Activated T-helper 2 cell treated with anti-CD3 and anti-CD28 coated beads, Interferon-gamma antibody, Interleukin-2, Interleukin-4, amounts not matched to agents 10 μg/mL and 5 μg/mL and 100 μg/mL, durations not matched to agents 14 hours and 24 hours and 36 hours (primary cell): Measurements from ENCODE around the gene NAALADL2. TPM values are rescaled to one million over a fixed set of nuclear protein-coding genes. Genes with fewer than 3 reads are reported as not detected.
"Not testable (repeated sequence)": the region's sequence is repeated elsewhere in the genome, so short reads cannot be mapped to it uniquely, and the experiment has no call there.

Source experiments
- DNase-seq: peaks from one replicate; pipeline ENCODE4 v3.0.0; 2021; ENCODE audit warnings: low spot score
- H3K27ac Mint-ChIP-seq: one replicate; pipeline ENCODE4 v1.8.0; 2021; ENCODE audit warnings: mixed read lengths
- H3K27me3 Mint-ChIP-seq: one replicate; pipeline ENCODE4 v1.8.0; 2021; ENCODE audit warnings: low read depth, mixed read lengths
- H3K36me3 Mint-ChIP-seq: one replicate; pipeline ENCODE4 v1.8.0; 2021; ENCODE audit warnings: low read depth, mixed read lengths
- H3K4me1 Mint-ChIP-seq: one replicate; pipeline ENCODE4 v1.8.0; 2021; ENCODE audit warnings: low read depth, mixed read lengths
- H3K4me3 Mint-ChIP-seq: one replicate; pipeline ENCODE4 v1.8.0; 2021; ENCODE audit warnings: low read depth, mild to moderate bottlenecking, moderate library complexity, mixed read lengths
- H3K9me3 Mint-ChIP-seq: one replicate; pipeline ENCODE4 v1.8.0; 2021; ENCODE audit warnings: mixed read lengths
- intact Hi-C: fragments of 100-400 bp; cut with micrococcal nuclease; formaldehyde crosslinking; loops from one replicate; pipeline ENCODE4 v1.15.1; 2023
- total RNA-seq: library from RNA; stranded (reverse); gene quantifications from 2 replicates; pipeline ENCODE4 v1.2.3, GENCODE V29; 2022

NAALADL2 gene
- total RNA-seq, 1 donor from 2014 or later = not detected

- Mint-ChIP-seq H3K27me3 (no peaks in the 10 kb centered on the region), H3K4me3 (no peak overlapping the region), H3K4me1 (no peaks in the 10 kb centered on the region), H3K9me3 (peaks cover 11% of the 10 kb centered on the region), H3K36me3 (no peaks in the 10 kb centered on the region), H3K27ac (no peak overlapping the region)
- intact Hi-C loops = no loop called here
- no peak for DNase-seq
These were observed 887.2 kb downstream of the NAALADL2 start for GRCh38 chr3:175746308-175746707.

GRCh38 chr3:175748087-175748730, 889.1 kb downstream of the NAALADL2 start:
- Mint-ChIP-seq H3K36me3 (no peaks in the 10 kb centered on the region), H3K27me3 (no peaks in the 10 kb centered on the region), H3K9me3 (peaks cover 7% of the 10 kb centered on the region), H3K4me1 (no peaks in the 10 kb centered on the region), H3K27ac (no peak overlapping the region), H3K4me3 (no peak overlapping the region)
- intact Hi-C loops = no loop called here
- DNase-seq = no peak

GRCh38 chr3:175749981-175750380, 890.8 kb downstream of the NAALADL2 start:
- Mint-ChIP-seq H3K4me1 (no peaks in the 10 kb centered on the region), H3K9me3 (no peaks in the 10 kb centered on the region), H3K4me3 (no peak overlapping the region), H3K27ac (no peak overlapping the region), H3K27me3 (no peaks in the 10 kb centered on the region), H3K36me3 (no peaks in the 10 kb centered on the region)
- DNase-seq = no peak
- intact Hi-C loops = no loop called here

- H3K36me3 Mint-ChIP-seq = no peaks in the 10 kb centered on the region
- H3K4me1 Mint-ChIP-seq = no peaks in the 10 kb centered on the region
- H3K27ac Mint-ChIP-seq = no peak overlapping the region
- no peaks in the 10 kb centered on the region for H3K9me3 Mint-ChIP-seq
- H3K27me3 Mint-ChIP-seq = no peaks in the 10 kb centered on the region
- DNase-seq = no peak
- no peak overlapping the region for H3K4me3 Mint-ChIP-seq
- intact Hi-C loops = no loop called here
These were observed 892.0 kb downstream of the NAALADL2 start for GRCh38 chr3:175751089-175751488.

- no peaks in the 10 kb centered on the region for H3K27me3 Mint-ChIP-seq
- H3K27ac Mint-ChIP-seq = no peak overlapping the region
- no peak for DNase-seq
- H3K36me3 Mint-ChIP-seq = no peaks in the 10 kb centered on the region
- no peaks in the 10 kb centered on the region for H3K4me1 Mint-ChIP-seq
- intact Hi-C loops = no loop called here
- H3K4me3 Mint-ChIP-seq = no peak overlapping the region
- peaks cover 6% of the 10 kb centered on the region for H3K9me3 Mint-ChIP-seq
These were observed 904.8 kb downstream of the NAALADL2 start for GRCh38 chr3:175763948-175764347.

GRCh38 chr3:175764722-175765121, 905.6 kb downstream of the NAALADL2 start:
- Mint-ChIP-seq H3K36me3 (no peaks in the 10 kb centered on the region), H3K27ac (no peak overlapping the region), H3K9me3 (peaks cover 6% of the 10 kb centered on the region), H3K27me3 (no peaks in the 10 kb centered on the region), H3K4me1 (no peaks in the 10 kb centered on the region), H3K4me3 (no peak overlapping the region)
- intact Hi-C loops = no loop called here
- DNase-seq = no peak

- Mint-ChIP-seq H3K4me1 (no peaks in the 10 kb centered on the region), H3K27me3 (no peaks in the 10 kb centered on the region), H3K4me3 (no peak overlapping the region), H3K36me3 (no peaks in the 10 kb centered on the region), H3K27ac (no peak overlapping the region), H3K9me3 (peaks cover 6% of the 10 kb centered on the region)
- intact Hi-C loops = no loop called here
- no peak for DNase-seq
These were observed 911.3 kb downstream of the NAALADL2 start for GRCh38 chr3:175770426-175770825.

- H3K4me1 Mint-ChIP-seq = no peaks in the 10 kb centered on the region
- no peaks in the 10 kb centered on the region for H3K36me3 Mint-ChIP-seq
- H3K27me3 Mint-ChIP-seq = no peaks in the 10 kb centered on the region
- no peak for DNase-seq
- no peak overlapping the region for H3K27ac Mint-ChIP-seq
- no peak overlapping the region for H3K4me3 Mint-ChIP-seq
- peaks cover 7% of the 10 kb centered on the region for H3K9me3 Mint-ChIP-seq
- intact Hi-C loops = no loop called here
These were observed 918.4 kb downstream of the NAALADL2 start for GRCh38 chr3:175777495-175777894.

GRCh38 chr3:175777965-175778364, 918.8 kb downstream of the NAALADL2 start:
- H3K27me3 Mint-ChIP-seq = no peaks in the 10 kb centered on the region
- no peaks in the 10 kb centered on the region for H3K36me3 Mint-ChIP-seq
- no peak overlapping the region for H3K27ac Mint-ChIP-seq
- intact Hi-C loops = no loop called here
- H3K9me3 Mint-ChIP-seq = peaks cover 7% of the 10 kb centered on the region
- DNase-seq = no peak
- H3K4me1 Mint-ChIP-seq = no peaks in the 10 kb centered on the region
- no peak overlapping the region for H3K4me3 Mint-ChIP-seq

- H3K36me3 Mint-ChIP-seq = no peaks in the 10 kb centered on the region
- intact Hi-C loops = no loop called here
- DNase-seq = no peak
- H3K27me3 Mint-ChIP-seq = no peaks in the 10 kb centered on the region
- H3K9me3 Mint-ChIP-seq = peaks cover 7% of the 10 kb centered on the region
- H3K4me1 Mint-ChIP-seq = no peaks in the 10 kb centered on the region
- no peak overlapping the region for H3K27ac Mint-ChIP-seq
- H3K4me3 Mint-ChIP-seq = no peak overlapping the region
These were observed 919.9 kb downstream of the NAALADL2 start for GRCh38 chr3:175778994-175779393.

- H3K27ac Mint-ChIP-seq, H3K4me3 Mint-ChIP-seq, H3K36me3 Mint-ChIP-seq, H3K4me1 Mint-ChIP-seq, H3K27me3 Mint-ChIP-seq, H3K9me3 Mint-ChIP-seq, intact Hi-C loops, DNase-seq: not testable (repeated sequence)
These were observed 928.0 kb downstream of the NAALADL2 start for GRCh38 chr3:175787109-175787508.

- peaks cover 7% of the 10 kb centered on the region for H3K9me3 Mint-ChIP-seq
- no peaks in the 10 kb centered on the region for H3K36me3 Mint-ChIP-seq
- H3K27ac Mint-ChIP-seq = no peak overlapping the region
- intact Hi-C loops = no loop called here
- no peak for DNase-seq
- no peaks in the 10 kb centered on the region for H3K4me1 Mint-ChIP-seq
- H3K4me3 Mint-ChIP-seq = no peak overlapping the region
- H3K27me3 Mint-ChIP-seq = no peaks in the 10 kb centered on the region
These were observed 933.1 kb downstream of the NAALADL2 start for GRCh38 chr3:175792245-175792644.

- Mint-ChIP-seq H3K27me3 (no peaks in the 10 kb centered on the region), H3K27ac (no peak overlapping the region)
- intact Hi-C loops = no loop called here
These were observed 939.2 kb downstream of the NAALADL2 start for GRCh38 chr3:175798326-175798725.

GRCh38 chr3:175805825-175806224, 946.7 kb downstream of the NAALADL2 start:
- DNase-seq = no peak
- Mint-ChIP-seq H3K36me3 (no peaks in the 10 kb centered on the region), H3K9me3 (no peaks in the 10 kb centered on the region), H3K27ac (no peak overlapping the region), H3K27me3 (no peaks in the 10 kb centered on the region), H3K4me1 (no peaks in the 10 kb centered on the region), H3K4me3 (no peak overlapping the region)
- intact Hi-C loops = no loop called here

More at GRCh38 chr3:175798326-175798725, 939.2 kb downstream of the NAALADL2 start:
- DNase-seq = no peak
- Mint-ChIP-seq H3K4me3 (no peak overlapping the region), H3K9me3 (no peaks in the 10 kb centered on the region), H3K36me3 (no peaks in the 10 kb centered on the region), H3K4me1 (no peaks in the 10 kb centered on the region)
